ENCODE measurements around the gene CFAP74. TPM values are rescaled to one million over a fixed set of nuclear protein-coding genes. Genes with fewer than 3 reads are reported as not detected.

CFAP74 gene
- total and polyA plus RNA-seq, 9 of the 15 experiments (the other 6 are each of a cell fraction or from before 2014, with no cell fraction given) = 0.03 to 0.15 (median 0.05) TPM; not detected in 6

GRCh38 chr1:1971017-1971416 lies 32.6 kb downstream of the CFAP74 start (continued):
- peak; percentile 100 for TF ChIP-seq ZBTB43 (CRISPR knock-in tag; IDR thresholded peaks at IDR 0.05)
- TF ChIP-seq MAX (CRISPR knock-in tag; IDR thresholded peaks at IDR 0.05) = peak; percentile 86
- no peak for TF ChIP-seq ETV5 (CRISPR knock-in tag; IDR thresholded peaks at IDR 0.05; ENCODE audit: low read depth)
- no peak for TF ChIP-seq ZNF280A (IDR thresholded peaks at IDR 0.05; ENCODE audit: low read depth, partially characterized antibody)
- TF ChIP-seq VEZF1 (CRISPR knock-in tag; IDR thresholded peaks at IDR 0.05) = no peak
- no peak for TF ChIP-seq DDX20 (tag; IDR thresholded peaks at IDR 0.05; ENCODE audit: low read depth)
- peak in 1 of 2 experiments; percentile 60; a peak in 1 of 4 replicates for TF ChIP-seq KDM1A (IDR thresholded peaks at IDR 0.05)
- TF ChIP-seq SMARCE1 (IDR thresholded peaks at IDR 0.05) = no peak
- no peak for TF ChIP-seq GTF3C2 (IDR thresholded peaks at IDR 0.05; ENCODE audit: borderline replicate concordance, extremely low read depth, insufficient read length)
- no peak for TF ChIP-seq BRD4 (IDR thresholded peaks at IDR 0.05)
- TF ChIP-seq HSF4 (CRISPR knock-in tag; IDR thresholded peaks at IDR 0.05; ENCODE audit: borderline replicate concordance) = no peak
- no peak for TF ChIP-seq GATAD2B (IDR thresholded peaks at IDR 0.05; ENCODE audit: borderline replicate concordance)
- TF ChIP-seq ZNF354B (CRISPR knock-in tag; IDR thresholded peaks at IDR 0.05) = no peak
- no peak for TF ChIP-seq FOXA3 (CRISPR knock-in tag; conservative IDR thresholded peaks at IDR 0.05 in 1 of 2, IDR thresholded peaks at IDR 0.05 in 1 of 2)
- TF ChIP-seq NFYB (IDR thresholded peaks at IDR 0.05; ENCODE audit: extremely low read depth, insufficient read length) = no peak
- no peak for TF ChIP-seq TEAD1 (CRISPR knock-in tag; IDR thresholded peaks at IDR 0.05)
- TF ChIP-seq NKRF (IDR thresholded peaks at IDR 0.05; ENCODE audit: borderline replicate concordance) = no peak
